A549 (cell line): ENCODE measurements around the gene RARA. TPM values are rescaled to one million over a fixed set of nuclear protein-coding genes. Genes with fewer than 3 reads are reported as not detected.
A peak's percentile ranks its signal among the peaks of the same experiment; 100 is the strongest.

Experiments used
- ATAC-seq, 2 experiments: fragments of 200-7000 bp in 1 of 2; fragments of >200 bp in 1 of 2; cut with Nextera tagmentation in 1 of 2; cut with Tn5 transposase in 1 of 2; 3 replicates each; pipeline versions ENCODE4 v1.8.0 to v1.9.1; 2018 to 2020; ENCODE audit warnings: mild to moderate bottlenecking in 1 of 2, moderate library complexity in 1 of 2
- CTCF ChIA-PET: fragments of 300-600 bp; sonication (Branson Sonifier 250); formaldehyde crosslinking; extraction: SDS; loops from one replicate; lab custom pipeline; 2021; ENCODE audit warnings: antibody characterized with exemption, inconsistent platforms; lab: Yijun Ruan, JAX
- POLR2A ChIA-PET: fragments of 350-600 bp; formaldehyde crosslinking; extraction: SDS; loops from one replicate; lab custom pipeline; 2021; ENCODE audit warnings: antibody characterized with exemption, inconsistent platforms; lab: Yijun Ruan, JAX
- DNase-seq, 2 experiments: peaks; one replicate each; pipeline versions ENCODE4 v3.0.0 to v3.0.0-alpha.2; 2011 to 2016; ENCODE audit warnings: low read depth in 1 of 2, low spot score in 1 of 2
- FAIRE-seq: peaks from 2 replicates; lab custom pipeline; 2011; peaks lifted over from hg19 to GRCh38; lab: Jason Lieb, UNC
- H3K27ac ChIP-seq, 2 experiments: fragments of >200 bp; sonication (Bioruptor Twin); formaldehyde crosslinking; 3 replicates each; pipeline ENCODE4 v1.5.1; 2016 to 2017
- H3K4me1 ChIP-seq: fragments of >200 bp; sonication (Bioruptor Twin); formaldehyde crosslinking; 3 replicates; pipeline ENCODE4 v1.6.1; 2016
- H3K4me2 ChIP-seq: fragments of >200 bp; sonication (Bioruptor Twin); formaldehyde crosslinking; 3 replicates; pipeline ENCODE4 v1.6.1; 2016
- H3K4me3 ChIP-seq: fragments of >200 bp; sonication (Bioruptor Twin); formaldehyde crosslinking; 3 replicates; pipeline ENCODE4 v1.5.1; 2016
- H3K9me3 ChIP-seq: fragments of >200 bp; sonication (Bioruptor Twin); formaldehyde crosslinking; 3 replicates; pipeline ENCODE4 v1.6.1; 2016
- CEBPB ChIP-seq, 2 experiments: fragments of >200 bp in 1 of 2; sonication (Bioruptor Twin) in 1 of 2; formaldehyde crosslinking in 1 of 2; IDR thresholded peaks; 2 replicates each; pipeline ENCODE4 v1.6.1; 2012 to 2016
- CTCF ChIP-seq: fragments of >200 bp; sonication (Bioruptor Twin); formaldehyde crosslinking; IDR thresholded peaks from 3 replicates; pipeline ENCODE4 v1.5.1; 2016
- EP300 ChIP-seq, 2 experiments: fragments of >200 bp; sonication (Bioruptor Twin); formaldehyde crosslinking; IDR thresholded peaks; 2 replicates in 1 of 2; 3 replicates in 1 of 2; pipeline ENCODE4 v1.6.1; 2016 to 2017
- FOSL2 ChIP-seq, 2 experiments: fragments of 450-650 bp in 1 of 2; fragments of >200 bp in 1 of 2; sonication (Bioruptor Twin) in 1 of 2; formaldehyde crosslinking; IDR thresholded peaks; 2 replicates each; pipeline versions ENCODE4 v1.5.0 to v1.6.1; 2016 to 2020; ENCODE audit warnings: mild to moderate bottlenecking in 1 of 2, moderate library complexity in 1 of 2
- FOXS1 ChIP-seq: fragments of 250-450 bp; sonication (Bioruptor Pico); IDR thresholded peaks from 2 replicates; pipeline ENCODE4 v1.5.0; 2020; ENCODE audit warnings: mild to moderate bottlenecking, moderate library complexity
- HEYL ChIP-seq: fragments of 250-450 bp; sonication (Bioruptor Pico); IDR thresholded peaks from 2 replicates; pipeline ENCODE4 v1.8.0; 2021; ENCODE audit warnings: mild to moderate bottlenecking, moderate library complexity
- HOXB13 ChIP-seq: fragments of 250-450 bp; sonication (Bioruptor Pico); IDR thresholded peaks from 2 replicates; pipeline ENCODE4 v1.5.0; 2020; ENCODE audit warnings: low read depth, mild to moderate bottlenecking, moderate library complexity
- MAFK ChIP-seq: fragments of 450-650 bp; IDR thresholded peaks from 2 replicates; pipeline ENCODE4 v1.6.1; 2014; ENCODE audit not compliant: partially characterized antibody
- MAX ChIP-seq: IDR thresholded peaks from 2 replicates; pipeline ENCODE4 v1.6.1; 2012
- POLR2AphosphoS2 ChIP-seq: conservative IDR thresholded peaks from 2 replicates; pipeline ENCODE4 v1.6.1; 2012; ENCODE audit warnings: low read length, improper control_type of control experiment, inconsistent platforms
- RAD21 ChIP-seq, 2 experiments: fragments of >200 bp in 1 of 2; sonication (Bioruptor Twin) in 1 of 2; formaldehyde crosslinking in 1 of 2; IDR thresholded peaks in 1 of 2; conservative IDR thresholded peaks in 1 of 2; 2 replicates in 1 of 2; 3 replicates in 1 of 2; pipeline ENCODE4 v1.6.1; 2012 to 2018; ENCODE audit warnings: inconsistent platforms in 1 of 2
- RCOR1 ChIP-seq: fragments of 150-350 bp; IDR thresholded peaks from 2 replicates; pipeline ENCODE4 v1.6.1; 2014; ENCODE audit warnings: antibody characterized with exemption, low read length, low read depth
- REST ChIP-seq: fragments of 200-600 bp; sonication (generic); IDR thresholded peaks from 2 replicates; pipeline ENCODE4 v1.6.1; 2016; ENCODE audit warnings: antibody characterized with exemption, mild to moderate bottlenecking, moderate library complexity
- RNF2 ChIP-seq: fragments of 200-600 bp; sonication (generic); IDR thresholded peaks from 2 replicates; pipeline ENCODE4 v1.6.1; 2016; ENCODE audit warnings: low read depth, mild to moderate bottlenecking, antibody characterized with exemption, moderate library complexity, borderline replicate concordance
- SMC3 ChIP-seq: fragments of >200 bp; sonication (Bioruptor Twin); formaldehyde crosslinking; IDR thresholded peaks from 3 replicates; pipeline ENCODE4 v1.6.1; 2018; ENCODE audit warnings: inconsistent platforms
- ZFP36 ChIP-seq: fragments of 450-650 bp; IDR thresholded peaks from 2 replicates; pipeline ENCODE4 v1.6.1; 2014; ENCODE audit warnings: borderline replicate concordance; ENCODE audit not compliant: partially characterized antibody
- ZSCAN20 ChIP-seq: fragments of 250-450 bp; sonication (Bioruptor Pico); IDR thresholded peaks from 2 replicates; pipeline ENCODE4 v1.8.0; 2022; ENCODE audit warnings: mild to moderate bottlenecking, moderate library complexity
- WGBS: methylation state at CpG from one replicate; pipeline ENCODE4 v1.1.6; 2017; ENCODE audit errors: missing lambda C conversion rate; 5-methylcytosine and 5-hydroxymethylcytosine counted together
- polyA plus RNA-seq, 4 experiments: library from polyadenylated mRNA; depleted of rRNA in 3 of 4; stranded (reverse); fragments of >200 nt; fragmentation: RNase III in 1 of 4; extraction: RNeasy Plus Mini Kit Qiagen cat#74134 plus additional on column Dnase treatment in 1 of 4; gene quantifications; 2 replicates in 3 of 4; 3 replicates in 1 of 4; pipeline ENCODE4 v1.2.3, GENCODE V29; 2011 to 2017

Gene RARA
- polyA plus RNA-seq, 2 of the 4 experiments (the other 2 are of a cell fraction) = 8.6 to 17.2 TPM

GRCh38 chr17:40287494-40288369 lies 21.2 kb upstream of the RARA start, which contains the start of gene CDC6 (continued):
- TF ChIP-seq REST (peak; percentile 37; the same call in 1 of the 2 replicates), SMC3 (no peak), POLR2AphosphoS2 (peak; percentile 91; the same call in 1 of the 2 replicates), CEBPB (IDR thresholded peaks at IDR 0.05) (no peak)

- POLR2A ChIA-PET = no interaction called here
- 32% methylated on average over 4 of the region's 4 CpGs for WGBS
- CTCF ChIA-PET = interaction anchor here (0.6 to 50.4 kb wide), 47 partner anchors 9 to 298 kb away, joined by 3 to 2395 read pairs (median 4); partner anchors contain the start of genes CSF3, GJD3, MED24 and RARA
- Histone ChIP-seq H3K9me3 (no peaks in the 10 kb centered on the region), H3K27ac (peak overlapping the region; percentile 2 to 3; a peak in 1 of 6 replicates), H3K4me3 (no peak overlapping the region), H3K4me1 (peaks cover 16% of the 10 kb centered on the region), H3K4me2 (peak overlapping the region; percentile 33)
- DNase-seq (peak; percentile 81 to 89), ATAC-seq (peak; percentile 13 to 37; a peak in 4 of 6 replicates), FAIRE-seq (peak; percentile 54)
- TF ChIP-seq SMC3 (peak; percentile 92), EP300 (IDR thresholded peaks at IDR 0.05) (no peak), RAD21 (conservative IDR thresholded peaks at IDR 0.05 in 1 of 2, IDR thresholded peaks at IDR 0.05 in 1 of 2) (peak; percentile 81 to 84), ZFP36 (no peak), RCOR1 (no peak), CTCF (peak; percentile 94), FOSL2 (IDR thresholded peaks at IDR 0.05) (no peak), FOSL2 (CRISPR knock-in tag; IDR thresholded peaks at IDR 0.05) (peak; percentile 66)
Observed at GRCh38 chr17:40290629-40291280, 18.2 kb upstream of the RARA start.

- no peak for ATAC-seq
- TF ChIP-seq MAX = no peak
- TF ChIP-seq RAD21 (conservative IDR thresholded peaks at IDR 0.05 in 1 of 2, IDR thresholded peaks at IDR 0.05 in 1 of 2) = no peak
- no peak for TF ChIP-seq HOXB13 (CRISPR knock-in tag)
- TF ChIP-seq FOXS1 (CRISPR knock-in tag) = no peak
- TF ChIP-seq ZSCAN20 = no peak
- no peak for TF ChIP-seq HEYL (CRISPR knock-in tag)
- no peak for TF ChIP-seq MAFK
- no peak for TF ChIP-seq RNF2
- no peak for TF ChIP-seq EP300 (IDR thresholded peaks at IDR 0.05)
- Histone ChIP-seq H3K9me3 (no peaks in the 10 kb centered on the region), H3K27ac (no peak overlapping the region), H3K4me3 (no peak overlapping the region), H3K4me1 (peaks cover 16% of the 10 kb centered on the region), H3K4me2 (no peak overlapping the region)
- no peak for FAIRE-seq
- CTCF ChIA-PET = interaction anchor here (0.6 to 50.4 kb wide), 31 partner anchors 9 to 286 kb away, joined by 3 to 2395 read pairs (median 5); partner anchors contain the start of genes CSF3, GJD3, RARA and WIPF2
- POLR2A ChIA-PET = interaction anchor here (0.5 kb wide), 1 partner anchor 87 kb away, joined by 3 read pairs; no protein-coding TSS in a partner anchor
- DNase-seq = no peak
- 97% methylated on average over 2 of the region's 2 CpGs for WGBS
Observed at GRCh38 chr17:40291281-40291664, 17.7 kb upstream of the RARA start.
